Measurements from ENCODE around the gene VPS50. TPM values are rescaled to one million over a fixed set of nuclear protein-coding genes. Genes with fewer than 3 reads are reported as not detected.

Gene VPS50
- total RNA-seq, 1 experiment from 2014 or later: 9.2 TPM

GRCh38 chr7:93232673-93233018 lies 480 bp downstream of the VPS50 start (continued):
- no peak for TF ChIP-seq USF1 (CRISPR knock-in tag; IDR thresholded peaks at IDR 0.05)

- ATAC-seq: no peak
- ChIA-PET POLR2A (no interaction called here), CTCF (no interaction called here)
- TF ChIP-seq ZNF121 (CRISPR knock-in tag; IDR thresholded peaks at IDR 0.05): no peak
- no peak for TF ChIP-seq MLX (CRISPR knock-in tag; IDR thresholded peaks at IDR 0.05)
- TF ChIP-seq ARID4B (CRISPR knock-in tag; IDR thresholded peaks at IDR 0.05; ENCODE audit: borderline replicate concordance): no peak
- no peak for TF ChIP-seq PRDM15 (CRISPR knock-in tag; IDR thresholded peaks at IDR 0.05)
- TF ChIP-seq E2F4 (CRISPR knock-in tag; IDR thresholded peaks at IDR 0.05; ENCODE audit: borderline replicate concordance, low read depth): no peak
- no peak for TF ChIP-seq ZNF219 (CRISPR knock-in tag; IDR thresholded peaks at IDR 0.05; ENCODE audit: borderline replicate concordance)
- TF ChIP-seq ZSCAN18 (CRISPR knock-in tag; IDR thresholded peaks at IDR 0.05): no peak
- TF ChIP-seq PREB (CRISPR knock-in tag; IDR thresholded peaks at IDR 0.05; ENCODE audit: borderline replicate concordance): no peak
- TF ChIP-seq FOXJ3 (CRISPR knock-in tag; IDR thresholded peaks at IDR 0.05; ENCODE audit: borderline replicate concordance): no peak
- TF ChIP-seq TCF7 (CRISPR knock-in tag; IDR thresholded peaks at IDR 0.05; ENCODE audit: low read depth): no peak
- TF ChIP-seq MYBL2 (CRISPR knock-in tag; IDR thresholded peaks at IDR 0.05): no peak
- TF ChIP-seq RELA (CRISPR knock-in tag; IDR thresholded peaks at IDR 0.05; ENCODE audit: borderline replicate concordance): no peak
- TF ChIP-seq FOXK1 (CRISPR knock-in tag; IDR thresholded peaks at IDR 0.05): no peak
- H3K4me3 Mint-ChIP-seq: no peak overlapping the region
- H3K27ac Mint-ChIP-seq: no peak overlapping the region
- no peaks in the 10 kb centered on the region for H3K36me3 Mint-ChIP-seq
- no peaks in the 10 kb centered on the region for H3K9me3 Mint-ChIP-seq
- H3K27me3 Mint-ChIP-seq (ENCODE audit: low read depth): peaks cover 2% of the 10 kb centered on the region; the same call in 1 of the 2 replicates
- no peaks in the 10 kb centered on the region for H3K4me1 Mint-ChIP-seq
- DNase-seq (ENCODE audit: low spot score): no peak
Observed at GRCh38 chr7:93235541-93235940, 3.4 kb downstream of the VPS50 start.
